ENCODE measurements around the gene SUMF1. TPM values are rescaled to one million over a fixed set of nuclear protein-coding genes. Genes with fewer than 3 reads are reported as not detected.
"Not testable (repeated sequence)": the region's sequence is repeated elsewhere in the genome, so short reads cannot be mapped to it uniquely, and the experiment has no call there.

SUMF1 gene
- total RNA-seq, 2 experiments from 2014 or later: 8.8 to 9.2 TPM

DNA sequence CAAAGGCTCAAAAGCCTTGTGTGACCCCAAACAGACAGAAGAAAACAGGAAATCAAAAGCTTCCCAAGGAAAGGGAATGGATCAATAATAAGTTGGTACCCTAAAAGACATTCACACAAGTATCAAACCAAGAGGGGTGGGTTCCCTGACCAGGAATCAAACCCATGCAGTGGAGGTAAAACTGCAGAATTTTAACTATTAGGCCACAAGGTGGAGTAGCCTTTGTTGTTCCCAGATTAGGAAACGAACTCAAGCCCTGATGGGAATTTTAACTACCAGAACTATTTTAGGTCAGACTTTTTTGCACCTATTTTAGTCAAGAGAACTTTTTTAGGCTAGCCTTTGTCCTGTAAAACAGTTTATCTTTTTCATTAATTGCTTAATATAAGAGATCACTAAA is 132.5 kb downstream of the SUMF1 start:
- ChIA-PET CTCF (no interaction called here), POLR2A (no interaction called here)

- POLR2A ChIA-PET: interaction anchor here (0.6 kb wide), 1 partner anchor 297 kb away, joined by 3 read pairs; no protein-coding TSS in a partner anchor
- CTCF ChIA-PET: no interaction called here
Observed at GRCh38 chr3:4332991-4333390, 134.1 kb downstream of the SUMF1 start.

DNA sequence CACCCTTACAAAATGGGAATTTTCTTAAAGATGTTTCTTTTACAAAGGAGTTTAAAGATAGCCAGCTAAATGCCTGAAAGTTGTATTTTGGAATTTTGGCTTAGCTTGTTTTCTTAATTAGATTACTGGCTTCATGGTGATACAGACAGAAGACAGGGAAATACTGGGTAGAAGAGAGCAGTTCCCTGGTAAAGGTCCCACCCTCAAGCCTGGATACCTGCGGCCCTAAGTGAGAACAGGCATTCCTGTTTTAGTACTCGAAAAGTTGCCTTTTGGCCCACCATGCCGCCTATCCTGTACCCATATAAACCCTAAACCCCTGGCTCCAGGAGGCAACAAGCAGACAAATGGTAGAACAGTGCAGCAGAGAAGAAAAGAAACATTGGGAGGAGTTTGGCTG is 134.5 kb downstream of the SUMF1 start:
- ChIA-PET POLR2A (no interaction called here), CTCF (no interaction called here)

DNA sequence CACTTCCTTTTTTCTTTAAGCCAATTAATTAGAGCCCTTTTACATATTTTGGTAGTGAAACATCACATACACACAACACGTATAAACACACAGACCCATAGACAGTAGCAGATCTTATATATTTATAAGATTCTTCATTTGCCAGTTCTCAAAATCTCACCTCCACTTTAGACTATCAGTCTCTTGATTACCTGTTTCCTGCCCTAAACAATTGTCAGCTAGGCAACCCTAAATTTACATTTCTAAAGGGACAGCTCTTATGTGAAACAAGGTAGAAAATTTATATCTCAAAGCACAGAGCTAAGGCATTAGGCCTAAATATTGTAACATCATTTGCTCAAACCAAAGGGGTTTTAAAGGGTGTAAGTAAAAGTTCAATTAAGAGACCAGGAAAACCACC is 135.0 kb downstream of the SUMF1 start:
- ChIA-PET POLR2A (no interaction called here), CTCF (no interaction called here)

- CTCF ChIA-PET, POLR2A ChIA-PET: not testable (repeated sequence)
Observed at GRCh38 chr3:4329806-4330205, 137.3 kb downstream of the SUMF1 start.

DNA sequence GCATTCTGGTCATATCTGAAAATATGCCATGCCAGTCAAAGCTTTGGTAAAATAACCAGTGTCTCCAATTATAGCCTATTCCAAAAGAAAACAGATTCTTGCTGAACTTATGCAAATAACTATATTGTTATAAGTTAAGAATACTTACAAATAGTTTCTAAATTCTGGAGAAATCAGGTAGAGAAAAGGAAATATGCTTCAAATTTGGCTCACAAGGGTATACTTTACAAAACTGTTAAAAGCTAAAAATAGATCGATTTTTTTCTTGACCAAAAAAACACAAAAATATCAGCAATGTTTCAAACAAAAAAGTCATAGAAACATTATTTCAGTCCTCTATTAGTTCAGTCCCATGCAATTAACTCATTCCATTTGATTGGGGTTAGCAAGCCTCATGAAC is 140.2 kb downstream of the SUMF1 start:
- ChIA-PET CTCF (no interaction called here), POLR2A (no interaction called here)

DNA sequence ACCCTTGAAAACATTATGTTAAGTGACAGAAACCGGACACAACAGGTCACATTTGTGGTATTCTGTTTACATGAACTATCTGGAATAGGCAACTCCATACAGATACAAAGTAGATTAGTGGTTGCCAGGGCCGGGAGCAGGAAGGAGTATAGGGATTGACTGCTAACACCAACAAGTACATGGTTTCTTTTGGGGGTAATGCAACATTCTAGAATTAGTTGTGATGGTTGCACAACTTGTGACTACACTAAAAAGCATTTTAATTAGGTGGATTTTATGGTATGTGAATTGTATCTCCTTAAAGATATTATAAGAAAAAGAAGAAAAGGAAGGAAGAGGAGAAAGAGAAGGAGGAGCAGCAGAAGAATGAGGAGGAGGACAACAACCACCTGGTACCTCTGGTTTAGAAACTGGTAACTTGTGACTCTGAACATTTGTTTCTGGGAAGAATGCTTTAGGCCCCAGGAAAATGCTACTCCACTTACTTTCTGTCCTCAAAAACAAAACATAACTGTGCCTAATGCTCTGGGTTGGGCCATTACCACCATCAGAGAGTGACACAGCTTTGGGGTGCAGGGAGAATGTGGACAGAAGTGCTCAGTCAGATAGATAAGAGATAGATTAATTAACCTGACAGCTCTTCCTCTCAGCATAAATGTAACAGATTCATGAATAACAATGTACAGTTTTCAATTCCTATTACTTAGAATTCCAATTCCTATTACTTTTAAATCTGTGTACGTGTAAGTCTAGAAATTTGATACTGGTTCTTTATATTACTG is 143.6 kb downstream of the SUMF1 start:
- ChIA-PET CTCF (interaction anchor here (0.7 kb wide), 1 partner anchor 481 kb away, joined by 3 read pairs; no protein-coding TSS in a partner anchor), POLR2A (no interaction called here)

GRCh38 chr3:4322635-4323034 is 144.4 kb downstream of the SUMF1 start:
- CTCF ChIA-PET: interaction anchor here (0.7 kb wide), 1 partner anchor 482 kb away, joined by 3 read pairs; no protein-coding TSS in a partner anchor
- POLR2A ChIA-PET: no interaction called here

DNA sequence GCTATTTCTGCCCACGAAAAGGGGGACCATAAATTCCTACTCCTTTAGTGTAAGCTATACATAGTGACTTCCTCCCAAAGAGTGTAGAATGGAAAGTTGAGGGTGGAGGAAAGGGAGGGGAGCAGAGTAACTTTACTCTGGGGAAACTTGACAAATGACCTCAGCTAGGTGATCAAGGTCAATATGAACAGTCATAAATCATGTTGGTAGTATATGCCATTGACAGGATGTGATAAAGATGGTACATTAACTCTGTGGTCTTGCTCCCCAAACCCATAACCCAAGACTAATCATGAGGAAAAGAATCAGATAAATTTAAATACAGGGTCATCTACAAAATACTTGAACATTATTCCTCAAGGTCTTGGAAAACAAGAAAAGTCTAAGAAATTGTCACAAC is 145.3 kb downstream of the SUMF1 start:
- POLR2A ChIA-PET: no interaction called here
- CTCF ChIA-PET: no interaction called here

GRCh38 chr3:4320096-4320911 is 146.8 kb downstream of the SUMF1 start:
- ChIA-PET POLR2A (no interaction called here), CTCF (no interaction called here)

DNA sequence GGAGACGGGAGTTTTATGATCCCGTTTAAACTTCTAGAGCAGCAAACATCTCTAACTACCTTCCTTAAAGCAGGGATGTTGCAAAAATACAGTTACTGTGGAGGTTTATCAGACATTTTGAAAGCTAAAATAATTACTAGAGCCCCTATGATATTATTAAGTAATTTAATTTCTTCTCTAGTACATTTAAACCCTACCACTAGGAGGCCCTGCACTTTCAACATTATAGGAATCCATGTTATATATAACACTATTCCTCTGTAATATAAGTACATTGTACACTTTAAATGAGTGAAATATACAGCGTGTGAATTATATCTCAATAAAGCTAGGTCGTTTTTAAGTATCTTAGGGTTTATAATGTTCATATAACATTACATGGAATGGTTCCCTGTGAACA is 152.4 kb downstream of the SUMF1 start:
- CTCF ChIA-PET: no interaction called here
- POLR2A ChIA-PET: interaction anchor here (0.6 kb wide), 1 partner anchor 264 kb away, joined by 3 read pairs; no protein-coding TSS in a partner anchor

GRCh38 chr3:4313606-4314293 is 153.3 kb downstream of the SUMF1 start:
- ChIA-PET POLR2A (interaction anchor here (0.6 kb wide), 1 partner anchor 265 kb away, joined by 3 read pairs; no protein-coding TSS in a partner anchor), CTCF (no interaction called here)

DNA sequence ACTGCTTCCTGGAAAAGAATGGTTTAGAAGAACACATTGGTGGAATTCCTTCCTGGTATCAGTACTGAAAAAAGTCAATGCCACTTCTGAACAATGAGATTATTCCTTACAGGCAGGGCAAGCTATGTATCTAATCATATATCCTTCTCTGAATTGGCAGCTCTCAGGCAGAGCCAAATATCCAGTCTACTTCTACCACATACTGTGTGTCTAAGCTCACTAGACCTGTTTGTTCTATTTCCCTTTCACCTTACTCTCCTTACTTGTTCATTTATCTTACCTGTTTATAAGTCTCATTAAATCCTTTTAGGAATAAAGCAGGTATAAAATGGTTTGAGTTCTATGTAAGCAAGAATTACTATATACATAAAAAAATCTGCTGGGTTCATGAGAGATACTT is 155.6 kb downstream of the SUMF1 start:
- CTCF ChIA-PET: no interaction called here
- POLR2A ChIA-PET: no interaction called here

Other genes starting within 250 kb of the SUMF1 start
- 10 to 100 TPM; 16.4 to 19.0 TPM for gene SETMAR, start 163.9 kb downstream of the SUMF1 start, total RNA-seq
- 10 to 100 TPM; 83.2 to 85.1 TPM for gene ITPR1, start 26.1 kb upstream of the SUMF1 start, total RNA-seq